Vagina (tissue), 2 donors: Measurements from ENCODE around the gene RPTOR.

Source experiments
- POLR2A ChIP-seq, 2 donors: fragments of 450-650 bp; IDR thresholded peaks; one replicate each; pipeline ENCODE4 v1.6.1; 2017; ENCODE audit warnings: antibody characterized with exemption in 2 of 2, mild to moderate bottlenecking in 2 of 2, moderate library complexity in 2 of 2
- POLR2AphosphoS5 ChIP-seq, 2 donors: sonication (generic); formaldehyde crosslinking; IDR thresholded peaks; one replicate each; pipeline ENCODE4 v1.9.0; 2017; ENCODE audit warnings: antibody characterized with exemption in 2 of 2, mild to moderate bottlenecking in 2 of 2, low read depth in 1 of 2; ENCODE audit not compliant: insufficient read depth in 1 of 2
- TF ChIP-seq, protein P1 (sequence below), 3 experiments: fragments of 450-650 bp in 2 of 3; fragments of 200-600 bp in 1 of 3; sonication (generic) in 1 of 3; IDR thresholded peaks; one replicate each; pipeline ENCODE4 v1.5.1; 2017 to 2019; ENCODE audit warnings: antibody characterized with exemption in 3 of 3, mild to moderate bottlenecking in 2 of 3, moderate library complexity in 2 of 3

DNA sequence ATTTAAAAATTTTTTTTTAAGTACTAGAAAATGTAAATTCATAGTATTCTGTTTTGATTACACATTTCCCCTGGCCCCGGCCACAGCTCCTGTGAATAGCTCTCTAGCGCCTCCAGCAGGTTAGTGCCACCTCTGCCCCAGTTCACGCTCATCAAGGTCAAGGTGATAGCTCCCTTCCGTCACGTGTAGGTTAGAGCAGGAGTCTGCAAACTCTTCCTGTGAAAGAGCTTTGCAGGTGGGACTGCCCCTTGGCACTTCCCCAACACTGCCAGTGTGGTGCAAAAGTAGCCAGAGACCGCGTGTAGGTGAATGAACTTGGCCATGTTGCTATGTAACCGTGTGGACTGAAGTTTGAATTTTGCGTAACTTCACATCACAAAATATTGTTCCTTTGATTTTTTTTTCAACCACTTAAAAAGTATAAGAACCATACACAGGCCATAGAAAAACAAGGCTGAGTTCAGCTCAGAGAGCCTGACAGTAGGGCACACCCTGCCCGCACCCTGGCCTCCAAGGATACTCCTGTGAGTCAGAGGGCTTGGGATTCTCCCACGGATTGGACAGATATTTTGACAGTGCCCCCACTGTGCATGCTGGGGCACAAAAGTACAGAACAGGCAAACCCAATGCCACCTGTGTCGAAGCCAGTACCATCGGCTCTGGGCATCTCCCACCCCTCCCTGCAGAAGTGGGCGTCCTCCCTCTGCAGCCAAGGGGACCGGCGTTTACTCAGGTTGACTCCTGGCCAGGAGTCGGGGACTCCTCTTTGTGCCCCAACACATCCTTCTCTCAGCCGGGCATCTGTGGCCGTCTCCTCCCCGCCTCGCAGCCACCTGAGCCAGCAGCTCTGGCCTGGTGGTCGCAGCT is 355.0 kb downstream of the RPTOR start:
- TF ChIP-seq, protein P1, sequence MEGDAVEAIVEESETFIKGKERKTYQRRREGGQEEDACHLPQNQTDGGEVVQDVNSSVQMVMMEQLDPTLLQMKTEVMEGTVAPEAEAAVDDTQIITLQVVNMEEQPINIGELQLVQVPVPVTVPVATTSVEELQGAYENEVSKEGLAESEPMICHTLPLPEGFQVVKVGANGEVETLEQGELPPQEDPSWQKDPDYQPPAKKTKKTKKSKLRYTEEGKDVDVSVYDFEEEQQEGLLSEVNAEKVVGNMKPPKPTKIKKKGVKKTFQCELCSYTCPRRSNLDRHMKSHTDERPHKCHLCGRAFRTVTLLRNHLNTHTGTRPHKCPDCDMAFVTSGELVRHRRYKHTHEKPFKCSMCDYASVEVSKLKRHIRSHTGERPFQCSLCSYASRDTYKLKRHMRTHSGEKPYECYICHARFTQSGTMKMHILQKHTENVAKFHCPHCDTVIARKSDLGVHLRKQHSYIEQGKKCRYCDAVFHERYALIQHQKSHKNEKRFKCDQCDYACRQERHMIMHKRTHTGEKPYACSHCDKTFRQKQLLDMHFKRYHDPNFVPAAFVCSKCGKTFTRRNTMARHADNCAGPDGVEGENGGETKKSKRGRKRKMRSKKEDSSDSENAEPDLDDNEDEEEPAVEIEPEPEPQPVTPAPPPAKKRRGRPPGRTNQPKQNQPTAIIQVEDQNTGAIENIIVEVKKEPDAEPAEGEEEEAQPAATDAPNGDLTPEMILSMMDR (IDR thresholded peaks at IDR 0.05): peak in 1 of 3 experiments; percentile 42
- TF ChIP-seq POLR2A (IDR thresholded peaks at IDR 0.05): no peak
- no peak for TF ChIP-seq POLR2AphosphoS5 (IDR thresholded peaks at IDR 0.05; ENCODE audit: insufficient read depth in 1 of 2, low read depth in 1 of 2)
